ENCODE measurements around the gene RGR.

Gene RGR

GRCh38 chr10:84308481-84309304 lies 63.8 kb downstream of the RGR start:
- no peaks in the 10 kb centered on the region for H3K27me3 ChIP-seq (ENCODE audit: insufficient read depth, poor library complexity, severe bottlenecking)
- H3K4me3 ChIP-seq (ENCODE audit: severe bottlenecking): no peak overlapping the region
- ATAC-seq (ENCODE audit: low read depth) (no peak; the same call in 2 of the 3 replicates), DNase-seq (ENCODE audit: low spot score) (no peak)
- TF ChIP-seq CTCF (IDR thresholded peaks at IDR 0.05; ENCODE audit: poor library complexity, severe bottlenecking): no peak
- no peaks in the 10 kb centered on the region for H3K36me3 ChIP-seq (ENCODE audit: low read depth)
- H3K4me1 ChIP-seq (ENCODE audit: insufficient read depth, poor library complexity, severe bottlenecking): peaks cover 2% of the 10 kb centered on the region
- H3K27ac ChIP-seq (ENCODE audit: poor library complexity, severe bottlenecking): no peak overlapping the region
- H3K9me3 ChIP-seq (ENCODE audit: severe bottlenecking): no peaks in the 10 kb centered on the region
